DND-41 (cell line): ENCODE data around the gene ODAD4.

Source experiments
- CTCF ChIP-seq: IDR thresholded peaks from 2 replicates; pipeline ENCODE4 v1.5.1; 2012; ENCODE audit warnings: borderline replicate concordance, low read length, moderate library complexity, mild to moderate bottlenecking; ENCODE audit not compliant: poor library complexity, severe bottlenecking; ENCODE audit errors: extremely low read depth
- EZH2 ChIP-seq: IDR thresholded peaks from 3 replicates; pipeline ENCODE4 v1.6.1; 2012; ENCODE audit warnings: borderline replicate concordance, low read depth, mild to moderate bottlenecking, moderate library complexity, low read length, inconsistent platforms; ENCODE audit not compliant: severe bottlenecking

- TF ChIP-seq CTCF (no peak), EZH2 (no peak)
Observed at GRCh38 chr17:41975099-41976083, 45.0 kb downstream of the ODAD4 start.
